IMR-90 (cell line): ENCODE data around the gene GPC2.

Source experiments
- POLR2A ChIP-seq: IDR thresholded peaks from 2 replicates; pipeline ENCODE4 v1.6.1; 2012; ENCODE audit warnings: mild to moderate bottlenecking, low read depth, low read length
- SMC3 ChIP-seq: fragments of 150-350 bp; IDR thresholded peaks from 2 replicates; pipeline ENCODE4 v1.6.1; 2016; ENCODE audit warnings: low read depth, mild to moderate bottlenecking, antibody characterized with exemption, low read length, moderate library complexity
- TF ChIP-seq, protein P1 (sequence below): conservative IDR thresholded peaks from 2 replicates; pipeline ENCODE4 v1.5.1; 2012; ENCODE audit warnings: mild to moderate bottlenecking, low read depth, low read length, improper control_type of control experiment

DNA sequence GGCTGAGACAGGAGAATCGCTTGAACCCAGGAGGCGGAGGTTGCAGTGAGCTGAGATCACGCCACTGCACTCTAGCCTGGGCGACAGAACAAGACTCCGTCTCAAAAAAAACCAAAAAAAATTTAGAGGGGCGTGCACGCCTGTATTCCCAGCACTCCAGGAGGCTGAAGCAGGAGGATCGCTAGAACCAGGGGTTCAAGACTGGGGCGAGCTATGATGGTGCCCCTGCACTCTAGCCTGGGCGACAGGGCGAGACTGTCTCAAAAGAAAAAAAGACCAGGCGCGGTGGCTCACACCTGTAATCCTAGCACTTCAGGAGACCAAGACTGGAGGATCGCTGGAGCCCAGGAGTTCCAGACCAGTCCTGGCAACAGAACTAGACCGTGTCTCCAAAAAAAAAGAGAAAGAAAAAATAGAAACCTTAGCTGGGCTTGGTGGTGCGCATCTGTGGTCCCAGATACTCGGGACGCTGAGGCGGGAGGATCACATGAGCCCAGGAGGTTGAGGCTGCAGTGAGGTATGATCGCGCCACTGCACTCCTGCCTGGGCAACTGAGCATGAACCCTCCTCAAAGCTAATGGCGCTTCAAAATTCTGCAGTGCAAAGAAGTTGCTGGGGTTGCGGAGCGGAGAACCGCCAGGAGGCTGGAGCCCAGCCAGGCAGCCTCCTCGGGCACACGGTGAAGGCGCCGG lies 50.8 kb downstream of the GPC2 start:
- TF ChIP-seq POLR2A (no peak), SMC3 (no peak)
- TF ChIP-seq, protein P1, sequence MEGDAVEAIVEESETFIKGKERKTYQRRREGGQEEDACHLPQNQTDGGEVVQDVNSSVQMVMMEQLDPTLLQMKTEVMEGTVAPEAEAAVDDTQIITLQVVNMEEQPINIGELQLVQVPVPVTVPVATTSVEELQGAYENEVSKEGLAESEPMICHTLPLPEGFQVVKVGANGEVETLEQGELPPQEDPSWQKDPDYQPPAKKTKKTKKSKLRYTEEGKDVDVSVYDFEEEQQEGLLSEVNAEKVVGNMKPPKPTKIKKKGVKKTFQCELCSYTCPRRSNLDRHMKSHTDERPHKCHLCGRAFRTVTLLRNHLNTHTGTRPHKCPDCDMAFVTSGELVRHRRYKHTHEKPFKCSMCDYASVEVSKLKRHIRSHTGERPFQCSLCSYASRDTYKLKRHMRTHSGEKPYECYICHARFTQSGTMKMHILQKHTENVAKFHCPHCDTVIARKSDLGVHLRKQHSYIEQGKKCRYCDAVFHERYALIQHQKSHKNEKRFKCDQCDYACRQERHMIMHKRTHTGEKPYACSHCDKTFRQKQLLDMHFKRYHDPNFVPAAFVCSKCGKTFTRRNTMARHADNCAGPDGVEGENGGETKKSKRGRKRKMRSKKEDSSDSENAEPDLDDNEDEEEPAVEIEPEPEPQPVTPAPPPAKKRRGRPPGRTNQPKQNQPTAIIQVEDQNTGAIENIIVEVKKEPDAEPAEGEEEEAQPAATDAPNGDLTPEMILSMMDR: no peak
